Left ventricle myocardium inferior (tissue), 1 donor: ENCODE results near the gene XPO6. TPM values are rescaled to one million over a fixed set of nuclear protein-coding genes. Genes with fewer than 3 reads are reported as not detected.

ENCODE experiments used
- DNase-seq: peaks from one replicate; pipeline ENCODE4 v3.0.0-alpha.2; 2020
- H3K27ac ChIP-seq: fragments of 200-600 bp; replicated peaks from 2 replicates; pipeline ENCODE4 v1.8.0; 2021
- H3K27me3 ChIP-seq: fragments of 200-600 bp; 2 replicates; pipeline ENCODE4 v1.8.0; 2021; ENCODE audit warnings: low read depth
- H3K36me3 ChIP-seq: fragments of 200-600 bp; 2 replicates; pipeline ENCODE4 v1.8.0; 2021
- H3K4me1 ChIP-seq: fragments of 200-600 bp; 2 replicates; pipeline ENCODE4 v1.8.0; 2021
- H3K4me3 ChIP-seq: fragments of 200-600 bp; 2 replicates; pipeline ENCODE4 v1.8.0; 2021; ENCODE audit warnings: mild to moderate bottlenecking, moderate library complexity
- H3K9me3 ChIP-seq: fragments of 200-600 bp; replicated peaks from 2 replicates; pipeline ENCODE4 v1.8.0; 2021
- intact Hi-C: fragments of 100-400 bp; cut with micrococcal nuclease; formaldehyde crosslinking; loops from one replicate; pipeline ENCODE4 v1.11.0; 2022
- total RNA-seq: library from RNA; stranded (reverse); fragmentation: NEBNext Ultra II Directional; extraction: Animal tissue kit (Norgen Biotek cat#: 25700); gene quantifications from one replicate; pipeline ENCODE4 v1.2.1, GENCODE V29; 2021
- TF ChIP-seq, protein P1 (sequence below): fragments of 200-600 bp; IDR thresholded peaks from 2 replicates; pipeline ENCODE4 v1.8.0; 2021; ENCODE audit warnings: antibody characterized with exemption, mild to moderate bottlenecking, borderline replicate concordance
- donor health status: DM: no; HTN: yes; CAD: no; lungs with severe emphysema.

The XPO6 gene
- total RNA-seq, 1 donor from 2014 or later: 26.4 TPM

DNA sequence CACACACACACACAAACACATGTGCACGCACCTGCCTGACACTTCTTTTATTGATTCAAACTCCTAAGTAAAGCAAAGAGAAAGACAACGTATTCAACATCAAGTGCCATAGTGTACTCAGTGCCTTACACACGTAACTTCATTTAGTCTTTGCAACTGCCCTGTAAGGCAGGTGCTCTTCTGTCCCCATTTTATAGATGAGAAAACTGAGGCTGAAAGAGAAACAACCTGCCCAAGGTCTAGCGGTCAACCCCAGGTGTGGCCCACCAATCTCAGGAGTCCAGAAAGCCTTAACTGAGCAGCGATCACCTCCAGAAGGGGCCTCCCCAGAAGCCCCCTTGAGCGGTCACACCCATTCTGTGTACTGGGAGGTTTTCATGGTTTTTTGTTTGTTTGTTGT is 137.9 kb downstream of the XPO6 start:
- Histone ChIP-seq H3K36me3 (no peaks in the 10 kb centered on the region), H3K4me1 (no peaks in the 10 kb centered on the region), H3K4me3 (no peak overlapping the region), H3K9me3 (no peaks in the 10 kb centered on the region), H3K27me3 (peaks cover 35% of the 10 kb centered on the region), H3K27ac (no peak overlapping the region)
- intact Hi-C loops: loop anchor here (10.0 kb wide), 1 partner anchor 99 kb away; no protein-coding TSS in a partner anchor
- DNase-seq: no peak
- TF ChIP-seq, protein P1, sequence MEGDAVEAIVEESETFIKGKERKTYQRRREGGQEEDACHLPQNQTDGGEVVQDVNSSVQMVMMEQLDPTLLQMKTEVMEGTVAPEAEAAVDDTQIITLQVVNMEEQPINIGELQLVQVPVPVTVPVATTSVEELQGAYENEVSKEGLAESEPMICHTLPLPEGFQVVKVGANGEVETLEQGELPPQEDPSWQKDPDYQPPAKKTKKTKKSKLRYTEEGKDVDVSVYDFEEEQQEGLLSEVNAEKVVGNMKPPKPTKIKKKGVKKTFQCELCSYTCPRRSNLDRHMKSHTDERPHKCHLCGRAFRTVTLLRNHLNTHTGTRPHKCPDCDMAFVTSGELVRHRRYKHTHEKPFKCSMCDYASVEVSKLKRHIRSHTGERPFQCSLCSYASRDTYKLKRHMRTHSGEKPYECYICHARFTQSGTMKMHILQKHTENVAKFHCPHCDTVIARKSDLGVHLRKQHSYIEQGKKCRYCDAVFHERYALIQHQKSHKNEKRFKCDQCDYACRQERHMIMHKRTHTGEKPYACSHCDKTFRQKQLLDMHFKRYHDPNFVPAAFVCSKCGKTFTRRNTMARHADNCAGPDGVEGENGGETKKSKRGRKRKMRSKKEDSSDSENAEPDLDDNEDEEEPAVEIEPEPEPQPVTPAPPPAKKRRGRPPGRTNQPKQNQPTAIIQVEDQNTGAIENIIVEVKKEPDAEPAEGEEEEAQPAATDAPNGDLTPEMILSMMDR: no peak

DNA sequence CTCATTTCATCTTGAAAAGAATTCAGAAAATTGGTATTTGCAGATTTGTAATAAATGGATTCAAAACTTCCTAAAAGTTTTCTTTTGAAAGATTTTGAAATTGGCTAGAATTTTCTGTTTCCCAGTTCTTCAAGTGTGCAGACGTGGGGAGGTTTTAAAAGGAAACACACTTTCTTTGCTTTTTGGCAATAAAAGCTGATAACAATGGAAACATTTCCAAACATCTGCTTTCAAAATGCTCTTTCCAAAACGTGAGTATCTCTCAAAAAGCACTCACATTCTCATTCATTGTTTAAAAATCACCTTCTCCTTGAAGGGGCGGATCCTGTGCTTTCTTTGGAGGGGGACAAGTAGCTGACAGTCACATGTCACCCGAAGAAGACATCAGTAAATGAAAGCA is 139.7 kb downstream of the XPO6 start:
- peaks cover 35% of the 10 kb centered on the region for H3K27me3 ChIP-seq
- peaks cover 10% of the 10 kb centered on the region for H3K4me1 ChIP-seq

DNA sequence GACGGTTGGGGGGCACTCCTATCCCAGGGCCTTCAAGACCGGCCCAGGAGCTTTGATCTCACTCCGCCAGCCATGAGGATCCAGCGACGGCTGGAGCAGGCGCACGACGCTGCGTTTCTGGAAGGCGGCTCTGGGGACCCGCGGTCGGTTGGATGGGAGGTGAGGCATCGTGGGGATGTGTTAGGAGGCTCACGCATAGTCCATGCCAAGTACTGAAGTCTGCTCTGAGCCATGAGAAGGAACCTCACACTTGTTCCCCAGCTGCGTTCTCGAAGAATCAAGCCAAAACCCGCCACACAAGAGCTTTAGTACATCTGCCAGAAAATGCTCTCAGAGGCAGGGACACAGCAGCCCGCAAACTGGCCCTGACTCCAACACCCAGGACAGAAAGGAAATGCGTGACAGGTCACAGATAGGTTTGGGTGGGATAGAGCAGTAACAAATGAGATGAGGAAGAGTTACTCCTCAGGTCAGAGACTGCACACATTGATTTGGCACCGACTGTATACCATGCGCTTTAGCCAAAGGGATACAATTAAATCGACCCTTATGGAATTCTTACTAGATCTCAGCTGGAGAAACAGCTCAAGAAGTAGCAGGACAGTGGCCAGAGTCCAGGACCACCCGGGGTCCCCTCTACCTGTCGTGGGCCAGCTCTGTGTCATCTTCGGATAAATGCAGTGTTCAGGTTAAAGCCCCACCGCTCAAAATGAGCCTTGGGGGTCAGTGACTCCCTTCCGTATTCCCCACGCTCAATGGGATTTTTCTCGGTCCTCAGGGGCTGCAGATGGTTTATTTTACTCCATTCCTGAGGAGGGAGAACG is 141.6 kb downstream of the XPO6 start:
- Histone ChIP-seq H3K4me3 (no peak overlapping the region), H3K9me3 (no peaks in the 10 kb centered on the region), H3K4me1 (peaks cover 10% of the 10 kb centered on the region), H3K27ac (no peak overlapping the region), H3K36me3 (no peaks in the 10 kb centered on the region), H3K27me3 (peaks cover 36% of the 10 kb centered on the region)
- TF ChIP-seq, protein P1: no peak
- DNase-seq: no peak
- intact Hi-C loops: loop anchor here (10.0 kb wide), 1 partner anchor 95 kb away; no protein-coding TSS in a partner anchor

More for the DNA sequence above, 139.7 kb downstream of the XPO6 start:
- Histone ChIP-seq H3K27ac (no peak overlapping the region), H3K4me3 (no peak overlapping the region), H3K36me3 (no peaks in the 10 kb centered on the region), H3K9me3 (no peaks in the 10 kb centered on the region)
- no peak for DNase-seq
- TF ChIP-seq, protein P1: no peak
- intact Hi-C loops: loop anchor here (10.0 kb wide), 1 partner anchor 97 kb away; no protein-coding TSS in a partner anchor

DNA sequence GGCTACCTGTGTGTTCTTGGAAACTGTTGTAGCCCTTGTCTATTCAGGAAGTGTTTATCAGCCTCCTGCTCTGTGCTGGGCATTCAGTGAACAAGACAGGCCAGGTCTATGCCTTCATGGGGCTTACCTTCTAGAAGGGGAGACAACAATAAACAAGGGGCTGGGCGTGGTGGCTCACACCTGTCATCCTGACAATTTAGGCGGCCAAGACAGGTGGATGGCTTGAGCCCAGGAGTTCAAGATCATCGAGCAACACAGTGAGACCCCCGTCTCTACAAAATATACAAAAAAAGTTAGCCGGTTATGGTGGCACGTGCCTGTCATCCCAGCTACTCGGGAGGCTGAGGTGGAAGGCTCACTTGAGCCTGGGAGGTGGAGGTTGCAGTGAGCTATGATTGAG is 142.8 kb downstream of the XPO6 start:
- Histone ChIP-seq H3K4me3 (no peak overlapping the region), H3K27me3 (peaks cover 41% of the 10 kb centered on the region), H3K36me3 (no peaks in the 10 kb centered on the region), H3K9me3 (no peaks in the 10 kb centered on the region), H3K4me1 (peaks cover 10% of the 10 kb centered on the region), H3K27ac (no peak overlapping the region)
- intact Hi-C loops: no loop called here
- DNase-seq: no peak
- TF ChIP-seq, protein P1: no peak

DNA sequence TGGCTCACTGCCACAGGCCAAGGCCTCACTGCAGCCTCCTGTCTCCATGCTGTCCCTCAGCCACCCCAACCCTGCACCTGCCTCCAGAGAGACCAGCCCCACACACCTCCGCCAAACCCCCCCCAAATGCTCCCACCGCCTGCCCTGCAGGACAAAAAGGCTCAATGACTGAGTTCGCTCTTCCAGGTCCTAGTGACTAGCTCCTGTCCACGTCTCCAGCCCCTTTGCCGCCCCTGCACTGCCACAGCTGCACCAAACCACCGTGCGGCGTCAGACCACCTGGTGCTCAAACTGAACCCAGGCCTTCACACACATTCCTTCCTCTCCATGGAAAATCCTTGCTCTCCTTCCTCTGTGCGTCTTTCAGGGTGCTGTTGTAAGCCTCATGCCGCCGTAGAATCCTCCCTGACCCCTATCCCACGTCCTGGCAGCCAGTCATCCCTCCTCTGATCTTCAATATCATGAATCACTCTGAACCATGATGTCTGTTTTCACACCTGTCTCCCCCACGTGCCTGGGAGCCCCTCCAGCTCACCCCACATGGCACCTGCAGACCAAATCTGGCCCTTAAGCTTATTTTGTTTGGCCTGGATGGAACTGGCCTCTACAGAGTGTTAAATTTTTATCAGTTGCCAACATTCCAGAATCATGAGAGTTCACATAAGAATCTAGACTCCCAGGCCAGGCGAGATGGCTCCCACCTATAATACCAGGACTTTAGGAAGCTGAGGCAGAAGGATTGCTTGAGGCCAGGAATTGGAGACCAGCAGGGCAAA is 144.0 kb downstream of the XPO6 start:
- intact Hi-C loops: no loop called here
- TF ChIP-seq, protein P1: no peak
- no peak overlapping the region for H3K4me3 ChIP-seq
- H3K9me3 ChIP-seq: no peaks in the 10 kb centered on the region
- H3K27ac ChIP-seq: no peak overlapping the region
- H3K27me3 ChIP-seq: peaks cover 48% of the 10 kb centered on the region
- H3K4me1 ChIP-seq: peaks cover 12% of the 10 kb centered on the region
- DNase-seq: no peak
- no peaks in the 10 kb centered on the region for H3K36me3 ChIP-seq
